Stimulated activated naive CD4-positive, alpha-beta T cell treated with Interleukin-2 at 50 U/mL for 16 hours (primary cell): Measurements from ENCODE around the gene C19orf18.

ENCODE experiments used
- DNase-seq: peaks from one replicate; lab custom pipeline; 2025; lab: John Stamatoyannopoulos, UW

Gene C19orf18

GRCh38 chr19:57947419-57948134 lies 26.8 kb downstream of the C19orf18 start, which contains the start of gene ZNF256:
TSS of gene ZNF256 (minus strand) at chr19:57947706. CDS start at chr19:57947474, 232 bp downstream.
- peak; percentile 94 for DNase-seq

GRCh38 chr19:57947088-57947418 lies 27.3 kb downstream of the C19orf18 start:
- no peak for DNase-seq

- no peak for DNase-seq
These were observed 28.0 kb downstream of the C19orf18 start for GRCh38 chr19:57946316-57946715.

- DNase-seq: no peak
These were observed 32.7 kb downstream of the C19orf18 start for GRCh38 chr19:57941593-57941992.

GRCh38 chr19:57935731-57936130 lies 38.6 kb downstream of the C19orf18 start:
- DNase-seq: no peak

GRCh38 chr19:57934820-57935665 lies 39.3 kb downstream of the C19orf18 start, which contains the start of gene ZNF418:
TSS of gene ZNF418 (minus strand) at chr19:57935402. CDS start at chr19:57933822, 1,580 bp downstream.
- no peak for DNase-seq

GRCh38 chr19:57927587-57927986 lies 46.7 kb downstream of the C19orf18 start:
- no peak for DNase-seq

GRCh38 chr19:57916168-57916995 lies 58.0 kb downstream of the C19orf18 start, which contains the start of gene ZNF417:
TSS of gene ZNF417 (minus strand) at chr19:57916592. CDS start at chr19:57916411, 181 bp downstream.
- peak; percentile 85 for DNase-seq

- no peak for DNase-seq
These were observed 59.8 kb downstream of the C19orf18 start for GRCh38 chr19:57914531-57914930.
